IMR-90 (cell line): ENCODE data around the gene PGBD5. TPM values are rescaled to one million over a fixed set of nuclear protein-coding genes. Genes with fewer than 3 reads are reported as not detected.

Source experiments
- ATAC-seq: fragments of 200-7000 bp; cut with Tn5 transposase; 2 replicates; pipeline ENCODE4 v1.9.1; 2020; ENCODE audit warnings: low read depth, mild to moderate bottlenecking, moderate library complexity
- BruUV-seq: library from RNA; stranded (reverse); fragments of 400-500 nt; replicated peaks from 2 replicates; lab custom pipeline; 2021; lab: Mats Ljungman, UMichigan
- CTCF ChIA-PET: fragments of 300-600 bp; formaldehyde crosslinking; extraction: SDS; loops from one replicate; lab custom pipeline; 2021; ENCODE audit warnings: antibody characterized with exemption; lab: Yijun Ruan, JAX
- POLR2A ChIA-PET: fragments of 300-600 bp; sonication (Branson Sonifier 250); formaldehyde crosslinking; loops from one replicate; lab custom pipeline; 2022; ENCODE audit warnings: antibody characterized with exemption; ENCODE audit not compliant: unreplicated experiment; lab: Charles Lee
- DNase-seq: peaks from one replicate; pipeline ENCODE4 v3.0.0; 2013
- H2AFZ ChIP-seq: replicated peaks from 2 replicates; pipeline ENCODE3; 2013; ENCODE audit warnings: low read length, mild to moderate bottlenecking; ENCODE audit not compliant: poor library complexity
- H2AK5ac ChIP-seq: 2 replicates; pipeline ENCODE4 v1.6.1; 2013; ENCODE audit warnings: low read depth, low read length, inconsistent platforms
- H2AK9ac ChIP-seq: replicated peaks from 2 replicates; pipeline ENCODE3; 2013; ENCODE audit warnings: mild to moderate bottlenecking, low read depth, low read length, moderate library complexity; ENCODE audit not compliant: poor library complexity
- H2BK120ac ChIP-seq: 2 replicates; pipeline ENCODE4 v1.6.1; 2013; ENCODE audit warnings: low read depth, low read length, inconsistent platforms
- H2BK15ac ChIP-seq: 3 replicates; pipeline ENCODE4 v1.6.1; 2013; ENCODE audit warnings: low read depth, low read length, inconsistent platforms
- H2BK20ac ChIP-seq: 2 replicates; pipeline ENCODE4 v1.6.1; 2013; ENCODE audit warnings: low read depth, mild to moderate bottlenecking, inconsistent platforms, low read length, moderate library complexity
- H2BK5ac ChIP-seq: 2 replicates; pipeline ENCODE4 v1.6.1; 2013; ENCODE audit warnings: mild to moderate bottlenecking, low read depth, low read length, inconsistent platforms; ENCODE audit not compliant: poor library complexity, severe bottlenecking
- H3K14ac ChIP-seq: replicated peaks from 2 replicates; pipeline ENCODE4 v1.6.1; 2013; ENCODE audit warnings: low read depth, low read length, inconsistent platforms
- H3K18ac ChIP-seq: 2 replicates; pipeline ENCODE4 v1.6.1; 2013; ENCODE audit warnings: low read depth, low read length, control low read depth
- H3K23ac ChIP-seq: 2 replicates; pipeline ENCODE4 v1.6.1; 2013; ENCODE audit warnings: low read depth, low read length, inconsistent platforms
- H3K27ac ChIP-seq: 2 replicates; pipeline ENCODE4 v1.5.1; 2013; ENCODE audit warnings: mild to moderate bottlenecking, control low read depth, low read length; ENCODE audit not compliant: insufficient read depth
- H3K27me3 ChIP-seq: 2 replicates; pipeline ENCODE4 v1.6.1; 2013; ENCODE audit warnings: low read length; ENCODE audit not compliant: control insufficient read depth, insufficient read depth
- H3K36me3 ChIP-seq: 2 replicates; pipeline ENCODE4 v1.6.1; 2013; ENCODE audit warnings: low read length, mixed read lengths; ENCODE audit not compliant: control insufficient read depth, insufficient read depth
- H3K4ac ChIP-seq: 2 replicates; pipeline ENCODE4 v1.6.1; 2013; ENCODE audit warnings: low read depth, low read length, inconsistent platforms
- H3K4me1 ChIP-seq: 2 replicates; pipeline ENCODE4 v1.6.1; 2013; ENCODE audit warnings: low read length, mixed read lengths; ENCODE audit not compliant: control insufficient read depth, insufficient read depth
- H3K4me2 ChIP-seq: 2 replicates; pipeline ENCODE4 v1.6.1; 2013; ENCODE audit warnings: low read depth, mild to moderate bottlenecking, control low read depth, low read length, moderate library complexity
- H3K4me3 ChIP-seq: 2 replicates; pipeline ENCODE4 v1.5.1; 2013; ENCODE audit warnings: low read depth, mild to moderate bottlenecking, control low read depth, low read length, moderate library complexity; ENCODE audit not compliant: insufficient read depth
- H3K56ac ChIP-seq: 2 replicates; pipeline ENCODE4 v1.6.1; 2013; ENCODE audit warnings: low read length, inconsistent platforms; ENCODE audit not compliant: insufficient read depth; ENCODE audit errors: extremely low read depth
- H3K79me1 ChIP-seq, 2 experiments: 2 replicates each; pipeline ENCODE4 v1.6.1; 2013; ENCODE audit warnings: low read length in 2 of 2, inconsistent platforms in 1 of 2, low read depth in 1 of 2
- H3K9ac ChIP-seq: 2 replicates; pipeline ENCODE4 v1.6.1; 2013; ENCODE audit warnings: low read depth, low read length, control low read depth
- H3K9me1 ChIP-seq: 2 replicates; pipeline ENCODE4 v1.6.1; 2013; ENCODE audit warnings: low read length, inconsistent platforms; ENCODE audit not compliant: insufficient read depth
- H3K9me3 ChIP-seq: 2 replicates; pipeline ENCODE4 v1.6.1; 2013; ENCODE audit warnings: low read length; ENCODE audit not compliant: control insufficient read depth, insufficient read depth
- H4K20me1 ChIP-seq: 2 replicates; pipeline ENCODE4 v1.6.1; 2013; ENCODE audit warnings: low read length, inconsistent platforms; ENCODE audit not compliant: insufficient read depth
- H4K5ac ChIP-seq: 2 replicates; pipeline ENCODE4 v1.6.1; 2013; ENCODE audit warnings: mild to moderate bottlenecking, low read depth, low read length, control low read depth
- H4K8ac ChIP-seq, 2 experiments: 2 replicates each; pipeline ENCODE4 v1.6.1; 2013; ENCODE audit warnings: low read depth in 2 of 2, low read length in 2 of 2, control low read depth in 1 of 2, inconsistent platforms in 1 of 2
- H4K91ac ChIP-seq: 2 replicates; pipeline ENCODE4 v1.6.1; 2013; ENCODE audit warnings: low read depth, low read length, inconsistent platforms; ENCODE audit not compliant: insufficient read depth
- BHLHE40 ChIP-seq: fragments of 150-350 bp; IDR thresholded peaks from 2 replicates; pipeline ENCODE4 v1.6.1; 2016; ENCODE audit warnings: mild to moderate bottlenecking, low read depth, low read length
- CEBPB ChIP-seq: IDR thresholded peaks from 2 replicates; pipeline ENCODE4 v1.6.1; 2012; ENCODE audit warnings: low read depth, low read length, improper control_type of control experiment
- CHD1 ChIP-seq: IDR thresholded peaks from 2 replicates; pipeline ENCODE4 v1.6.1; 2012; ENCODE audit warnings: low read depth, low read length, improper control_type of control experiment
- FOS ChIP-seq: fragments of 150-350 bp; IDR thresholded peaks from 2 replicates; pipeline ENCODE4 v1.6.1; 2016; ENCODE audit warnings: low read depth, low read length
- MAFK ChIP-seq: IDR thresholded peaks from 2 replicates; pipeline ENCODE4 v1.6.1; 2012; ENCODE audit warnings: low read depth, low read length, improper control_type of control experiment
- MAZ ChIP-seq: IDR thresholded peaks from 2 replicates; pipeline ENCODE4 v1.6.1; 2012; ENCODE audit warnings: low read depth, mild to moderate bottlenecking, low read length, improper control_type of control experiment, moderate library complexity, borderline replicate concordance
- MXI1 ChIP-seq: IDR thresholded peaks from 2 replicates; pipeline ENCODE4 v1.6.1; 2012; ENCODE audit warnings: low read depth, mild to moderate bottlenecking, low read length, moderate library complexity, borderline replicate concordance
- NFE2L2 ChIP-seq: fragments of 150-350 bp; IDR thresholded peaks from 2 replicates; pipeline ENCODE4 v1.6.1; 2016; ENCODE audit warnings: low read depth, mild to moderate bottlenecking, low read length
- POLR2A ChIP-seq: IDR thresholded peaks from 2 replicates; pipeline ENCODE4 v1.6.1; 2012; ENCODE audit warnings: mild to moderate bottlenecking, low read depth, low read length
- RAD21 ChIP-seq: IDR thresholded peaks from 2 replicates; pipeline ENCODE4 v1.6.1; 2012; ENCODE audit warnings: low read length, improper control_type of control experiment
- RCOR1 ChIP-seq: IDR thresholded peaks from 2 replicates; pipeline ENCODE4 v1.6.1; 2012; ENCODE audit warnings: mild to moderate bottlenecking, low read length, improper control_type of control experiment; ENCODE audit not compliant: insufficient replicate concordance
- RFX5 ChIP-seq: IDR thresholded peaks from 2 replicates; pipeline ENCODE4 v1.8.0; 2012; ENCODE audit warnings: low read depth, mild to moderate bottlenecking, low read length, moderate library complexity
- SMC3 ChIP-seq: fragments of 150-350 bp; IDR thresholded peaks from 2 replicates; pipeline ENCODE4 v1.6.1; 2016; ENCODE audit warnings: low read depth, mild to moderate bottlenecking, antibody characterized with exemption, low read length, moderate library complexity
- WGBS, 2 experiments: methylation state at CpG; one replicate each; pipeline versions ENCODE4 v1.1.5 to v1.1.7; 2013; ENCODE audit warnings: missing lambda C conversion rate in 2 of 2; ENCODE audit not compliant: insufficient read length in 1 of 2; ENCODE audit errors: extremely low coverage in 2 of 2; 5-methylcytosine and 5-hydroxymethylcytosine counted together
- dilution Hi-C: fragments of 300-500 bp; cut with HindIII; formaldehyde crosslinking; loops from one replicate; pipeline ENCODE4 v1.14.3; 2018; ENCODE audit warnings: low sequenced_read_pairs; ENCODE audit not compliant: unreplicated experiment
- in situ Hi-C: fragments of 300-500 bp; cut with MboI; formaldehyde crosslinking; loops from 3 replicates; pipeline ENCODE4 v1.14.3; 2019; ENCODE audit warnings: low sequenced_read_pairs, inconsistent platforms, mixed read lengths
- intact Hi-C: fragments of 100-400 bp; cut with micrococcal nuclease; formaldehyde crosslinking; loops from 2 replicates; pipeline ENCODE4 v1.10.0; 2022
- polyA plus RNA-seq, 3 experiments: library from polyadenylated mRNA; depleted of rRNA; stranded (reverse); fragments of >200 nt; gene quantifications; 2 replicates each; pipeline ENCODE4 v1.2.3, GENCODE V29; 2012; ENCODE audit warnings: low replicate concordance in 1 of 3
- total RNA-seq: library from RNA; depleted of rRNA; stranded (reverse); fragments of >200 nt; gene quantifications from 2 replicates; pipeline ENCODE4 v1.2.3, GENCODE V29; 2012
- TF ChIP-seq, protein P1 (sequence below): fragments of 150-350 bp; IDR thresholded peaks from 2 replicates; pipeline ENCODE4 v1.6.1; 2016; ENCODE audit warnings: low read depth, mild to moderate bottlenecking, low read length, moderate library complexity, borderline replicate concordance
- TF ChIP-seq, protein P2 (sequence below): conservative IDR thresholded peaks from 2 replicates; pipeline ENCODE4 v1.5.1; 2012; ENCODE audit warnings: mild to moderate bottlenecking, low read depth, low read length, improper control_type of control experiment
- TF ChIP-seq, protein P3 (sequence below): fragments of 150-350 bp; IDR thresholded peaks from 2 replicates; pipeline ENCODE4 v1.6.1; 2017; ENCODE audit warnings: mild to moderate bottlenecking, antibody characterized with exemption, low read length, low read depth

PGBD5 gene
- total and polyA plus RNA-seq, 2 of the 4 experiments (the other 2 are of a cell fraction): 0.18 to 0.36 TPM

DNA sequence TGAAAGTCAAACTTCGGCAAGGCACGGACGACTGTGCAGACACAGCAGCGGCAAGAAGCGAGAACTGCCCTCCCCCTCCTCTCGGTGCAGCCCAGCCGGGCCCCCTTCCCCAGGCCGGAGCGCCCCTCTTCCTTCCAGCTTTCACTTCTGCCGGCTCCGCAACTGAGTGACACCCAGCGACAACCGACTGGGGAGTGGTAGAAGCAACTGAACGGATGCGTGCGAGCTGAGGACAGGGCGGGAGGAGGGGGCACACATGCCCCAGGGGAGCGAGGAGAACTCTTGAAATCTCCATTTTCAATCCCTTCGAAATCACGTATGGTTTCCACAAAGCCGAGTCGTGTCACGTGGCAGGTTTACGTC, 146.6 kb downstream of the PGBD5 start:
- H3K14ac ChIP-seq: no peak overlapping the region
- H3K56ac ChIP-seq: no peak overlapping the region
- no peaks in the 10 kb centered on the region for H3K27me3 ChIP-seq
- no peak overlapping the region for H3K4me3 ChIP-seq
- no peak overlapping the region for H2AK5ac ChIP-seq
- no peak overlapping the region for H2BK15ac ChIP-seq
- no peaks in the 10 kb centered on the region for H4K20me1 ChIP-seq
- intact Hi-C loops: no loop called here
- no peak overlapping the region for H3K18ac ChIP-seq
- peaks cover 41% of the 10 kb centered on the region for H3K36me3 ChIP-seq
- WGBS, 2 experiments: 98% methylated on average over 8 of the region's 24 CpGs; no CpG with 5 or more reads in 1 of the 2 experiments
- H3K27ac ChIP-seq: no peak overlapping the region
- H3K9ac ChIP-seq: no peak overlapping the region
- dilution Hi-C loops: no loop called here
- ChIA-PET POLR2A (no interaction called here), CTCF (no interaction called here)
- H2AFZ ChIP-seq: no peak overlapping the region
- no peaks in the 10 kb centered on the region for H3K9me1 ChIP-seq
- H2BK120ac ChIP-seq: no peak overlapping the region
- H3K4me1 ChIP-seq: no peaks in the 10 kb centered on the region
- H4K8ac ChIP-seq: no peak overlapping the region
- ATAC-seq (no peak), DNase-seq (no peak)
- H2BK20ac ChIP-seq: no peak overlapping the region
- no peak overlapping the region for H2AK9ac ChIP-seq
- no peak overlapping the region for H2BK5ac ChIP-seq
- H4K5ac ChIP-seq: no peak overlapping the region
- H3K4ac ChIP-seq: no peak overlapping the region
- in situ Hi-C loops: no loop called here
- TF ChIP-seq RCOR1 (no peak), FOS (no peak), MAFK (no peak), RFX5 (no peak), MAZ (no peak), POLR2A (no peak), CEBPB (no peak), CHD1 (no peak), RAD21 (no peak), BHLHE40 (no peak), NFE2L2 (no peak), MXI1 (no peak), SMC3 (no peak)
- TF ChIP-seq, protein P1, sequence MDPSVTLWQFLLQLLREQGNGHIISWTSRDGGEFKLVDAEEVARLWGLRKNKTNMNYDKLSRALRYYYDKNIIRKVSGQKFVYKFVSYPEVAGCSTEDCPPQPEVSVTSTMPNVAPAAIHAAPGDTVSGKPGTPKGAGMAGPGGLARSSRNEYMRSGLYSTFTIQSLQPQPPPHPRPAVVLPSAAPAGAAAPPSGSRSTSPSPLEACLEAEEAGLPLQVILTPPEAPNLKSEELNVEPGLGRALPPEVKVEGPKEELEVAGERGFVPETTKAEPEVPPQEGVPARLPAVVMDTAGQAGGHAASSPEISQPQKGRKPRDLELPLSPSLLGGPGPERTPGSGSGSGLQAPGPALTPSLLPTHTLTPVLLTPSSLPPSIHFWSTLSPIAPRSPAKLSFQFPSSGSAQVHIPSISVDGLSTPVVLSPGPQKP: no peak
- TF ChIP-seq, protein P2, sequence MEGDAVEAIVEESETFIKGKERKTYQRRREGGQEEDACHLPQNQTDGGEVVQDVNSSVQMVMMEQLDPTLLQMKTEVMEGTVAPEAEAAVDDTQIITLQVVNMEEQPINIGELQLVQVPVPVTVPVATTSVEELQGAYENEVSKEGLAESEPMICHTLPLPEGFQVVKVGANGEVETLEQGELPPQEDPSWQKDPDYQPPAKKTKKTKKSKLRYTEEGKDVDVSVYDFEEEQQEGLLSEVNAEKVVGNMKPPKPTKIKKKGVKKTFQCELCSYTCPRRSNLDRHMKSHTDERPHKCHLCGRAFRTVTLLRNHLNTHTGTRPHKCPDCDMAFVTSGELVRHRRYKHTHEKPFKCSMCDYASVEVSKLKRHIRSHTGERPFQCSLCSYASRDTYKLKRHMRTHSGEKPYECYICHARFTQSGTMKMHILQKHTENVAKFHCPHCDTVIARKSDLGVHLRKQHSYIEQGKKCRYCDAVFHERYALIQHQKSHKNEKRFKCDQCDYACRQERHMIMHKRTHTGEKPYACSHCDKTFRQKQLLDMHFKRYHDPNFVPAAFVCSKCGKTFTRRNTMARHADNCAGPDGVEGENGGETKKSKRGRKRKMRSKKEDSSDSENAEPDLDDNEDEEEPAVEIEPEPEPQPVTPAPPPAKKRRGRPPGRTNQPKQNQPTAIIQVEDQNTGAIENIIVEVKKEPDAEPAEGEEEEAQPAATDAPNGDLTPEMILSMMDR: no peak
- TF ChIP-seq, protein P3, sequence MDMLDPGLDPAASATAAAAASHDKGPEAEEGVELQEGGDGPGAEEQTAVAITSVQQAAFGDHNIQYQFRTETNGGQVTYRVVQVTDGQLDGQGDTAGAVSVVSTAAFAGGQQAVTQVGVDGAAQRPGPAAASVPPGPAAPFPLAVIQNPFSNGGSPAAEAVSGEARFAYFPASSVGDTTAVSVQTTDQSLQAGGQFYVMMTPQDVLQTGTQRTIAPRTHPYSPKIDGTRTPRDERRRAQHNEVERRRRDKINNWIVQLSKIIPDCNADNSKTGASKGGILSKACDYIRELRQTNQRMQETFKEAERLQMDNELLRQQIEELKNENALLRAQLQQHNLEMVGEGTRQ: no peak
- no peak overlapping the region for H4K91ac ChIP-seq
- no TSS peak for BruUV-seq
- H3K79me1 ChIP-seq: no peaks in the 10 kb centered on the region; a peak in 2 of 4 replicates
- H3K23ac ChIP-seq: no peak overlapping the region
- no peaks in the 10 kb centered on the region for H3K9me3 ChIP-seq
- no peak overlapping the region for H3K4me2 ChIP-seq
